Hematopoietic multipotent progenitor cell treated with erythropoietin and hydrocortisone succinate and interleukin-3 and kit ligand, for 17 days (in vitro differentiated cells): ENCODE results near the gene MX2.
"Not testable (repeated sequence)": the region's sequence is repeated elsewhere in the genome, so short reads cannot be mapped to it uniquely, and the experiment has no call there.

Experiments
- DNase-seq: peaks from one replicate; pipeline ENCODE4 v3.0.0-alpha.2; 2015; ENCODE audit warnings: low spot score

MX2 gene

DNA sequence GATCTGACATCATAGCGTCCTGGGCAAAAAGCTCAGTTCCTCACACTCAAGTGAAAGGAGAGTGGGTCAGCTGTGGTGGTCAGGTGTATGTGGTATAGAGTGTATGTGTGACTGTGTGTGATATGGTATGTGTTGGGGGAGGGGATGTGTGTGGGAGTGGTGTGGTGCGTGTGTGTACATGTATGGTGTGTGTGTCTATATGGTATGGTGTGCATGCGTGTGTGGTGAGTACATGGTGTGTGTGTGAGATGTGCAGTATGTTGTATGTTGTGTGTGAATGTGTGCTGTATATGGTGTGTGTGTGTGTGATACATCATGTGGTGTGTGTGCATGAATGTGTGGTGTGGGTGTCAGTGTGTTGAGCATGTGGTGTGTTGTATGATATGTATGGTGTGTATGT lies 24.3 kb upstream of the MX2 start:
- no peak for DNase-seq

DNA sequence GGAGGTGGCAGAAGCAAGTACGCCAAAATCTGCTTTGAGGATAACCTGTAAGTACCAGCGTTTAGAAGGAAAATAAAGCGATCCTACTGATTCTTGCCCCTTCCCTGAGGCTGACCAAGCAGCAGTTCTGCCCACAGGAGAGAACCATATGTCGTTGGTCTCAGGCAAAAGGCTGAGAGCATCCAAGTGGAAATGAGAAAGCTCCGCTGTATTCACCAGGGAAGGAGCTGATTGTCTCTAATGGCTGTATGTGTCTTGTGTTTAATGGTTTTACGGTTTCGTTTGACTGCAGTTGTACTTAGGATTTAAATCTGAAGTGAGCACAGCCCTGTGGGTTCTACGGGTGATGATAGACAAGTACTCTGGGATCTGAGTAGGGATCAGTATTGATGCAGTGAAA lies 23.4 kb upstream of the MX2 start:
- DNase-seq = no peak

DNA sequence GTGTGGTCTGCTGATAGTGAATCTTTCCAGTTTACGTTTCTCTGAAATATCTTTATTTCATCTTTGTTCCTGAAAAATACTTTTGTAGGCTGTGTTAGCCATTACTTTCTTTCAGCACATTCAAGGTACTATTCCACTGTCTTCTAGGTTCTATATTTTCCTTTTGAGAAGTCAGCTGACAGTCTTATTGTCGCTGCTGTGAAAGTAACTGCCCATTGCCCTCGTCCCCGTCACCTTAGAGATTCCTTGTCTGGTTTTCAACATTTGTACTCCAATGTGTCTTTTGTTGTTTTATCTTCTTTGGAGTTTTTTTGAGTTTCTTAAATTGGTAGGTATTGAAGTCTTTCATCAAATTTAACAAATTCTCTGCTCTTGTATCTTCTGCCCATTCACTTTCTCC lies 19.8 kb upstream of the MX2 start:
- DNase-seq = no peak

GRCh38 chr21:41344146-41344545 lies 17.7 kb upstream of the MX2 start:
- DNase-seq = no peak

- no peak for DNase-seq
Observed at GRCh38 chr21:41345356-41345755, 16.5 kb upstream of the MX2 start.

GRCh38 chr21:41345934-41346685 lies 15.7 kb upstream of the MX2 start:
- no peak for DNase-seq

DNA sequence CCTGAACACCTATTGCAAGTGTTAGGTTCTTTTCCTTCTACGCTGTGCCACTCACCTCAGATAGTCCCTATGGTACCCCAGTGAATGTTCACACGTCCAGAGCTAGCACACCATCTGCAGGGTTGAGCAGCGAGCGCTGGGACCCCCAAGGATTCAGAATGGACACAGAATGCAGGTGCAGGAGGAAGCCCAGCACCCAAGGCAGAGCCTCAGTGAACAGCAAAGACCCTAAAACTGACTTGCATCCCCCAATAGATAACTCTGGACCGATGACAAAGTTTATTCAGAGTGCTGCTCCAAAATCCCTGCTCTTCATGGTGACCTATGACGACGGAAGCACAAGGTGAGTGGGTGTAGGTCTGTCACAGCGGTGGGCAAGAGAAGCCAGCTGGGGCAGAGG lies 15.1 kb upstream of the MX2 start:
- no peak for DNase-seq

DNA sequence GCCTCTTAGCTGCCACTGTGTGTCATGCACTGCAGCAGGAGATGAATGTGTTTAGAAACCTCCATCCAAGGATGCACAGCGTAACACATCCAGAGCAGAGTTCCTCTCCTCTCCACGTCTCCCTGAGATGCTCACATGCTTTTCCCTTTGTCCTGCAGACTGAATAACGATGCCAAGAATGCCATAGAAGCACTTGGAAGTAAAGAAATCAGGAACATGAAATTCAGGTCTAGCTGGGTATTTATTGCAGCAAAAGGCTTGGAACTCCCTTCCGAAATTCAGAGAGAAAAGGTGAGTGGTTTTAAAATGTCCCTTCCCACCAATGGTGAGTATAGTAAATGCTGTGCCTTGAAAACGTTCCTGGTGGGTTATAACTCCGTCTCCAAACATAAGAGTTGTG lies 13.4 kb upstream of the MX2 start:
- no peak for DNase-seq

DNA sequence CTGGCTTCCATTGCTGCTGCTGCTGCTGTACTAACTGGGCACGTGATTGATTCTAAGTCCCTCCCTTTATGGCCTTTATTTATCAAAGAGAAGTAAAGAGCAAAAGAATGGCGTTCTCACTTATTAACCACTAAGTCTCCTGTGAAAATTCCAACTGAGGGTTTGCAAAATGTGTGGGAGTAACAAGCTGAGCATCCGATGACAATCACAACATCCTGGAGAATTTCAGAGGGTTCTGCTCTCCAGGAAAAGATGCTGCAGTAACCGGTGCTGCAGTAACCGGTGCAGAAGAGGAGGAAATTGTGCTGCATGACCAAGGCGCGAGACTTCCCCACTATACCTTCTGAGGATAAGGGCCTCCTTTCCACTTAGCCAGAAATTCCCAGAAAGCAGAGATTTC lies 12.7 kb upstream of the MX2 start:
- DNase-seq = no peak

GRCh38 chr21:41349619-41350390 lies 12.0 kb upstream of the MX2 start:
- no peak for DNase-seq

DNA sequence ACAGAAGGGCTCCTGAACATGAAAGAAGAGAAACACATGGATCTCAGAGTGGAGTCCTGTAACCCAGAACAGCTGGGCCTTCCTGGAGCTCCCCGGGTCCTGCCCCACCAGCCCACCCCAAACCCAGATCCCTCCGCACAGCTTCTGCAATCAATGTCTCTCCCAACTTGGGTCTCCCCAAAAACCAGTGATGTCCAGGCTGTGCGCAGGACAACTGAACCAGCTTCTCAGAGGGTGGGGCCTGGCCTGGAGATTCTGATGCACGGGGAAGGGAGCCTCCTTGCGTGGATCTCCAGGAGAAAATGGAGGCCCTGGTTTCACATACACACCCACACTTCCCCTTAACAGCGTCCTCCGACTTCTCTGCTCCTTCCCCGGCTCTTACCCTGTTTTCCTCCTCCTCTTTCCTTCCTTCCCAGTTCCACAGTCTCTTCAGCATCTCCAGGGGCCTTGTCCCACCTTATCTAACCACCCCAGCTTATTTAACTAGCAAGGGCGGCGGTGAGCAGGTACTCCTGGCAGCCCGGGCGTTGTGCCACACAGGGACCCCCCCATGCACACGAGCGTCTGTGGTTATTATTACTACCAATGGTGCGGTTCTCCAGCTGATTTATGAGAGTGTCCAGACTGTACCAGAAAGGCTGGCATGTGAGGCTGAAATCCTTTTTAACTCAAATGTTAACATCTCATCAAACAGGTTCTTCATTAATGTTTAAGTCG lies 11.2 kb upstream of the MX2 start:
- DNase-seq = no peak

GRCh38 chr21:41357546-41357945 lies 4.3 kb upstream of the MX2 start:
- no peak for DNase-seq

GRCh38 chr21:41358193-41359166 lies 3.3 kb upstream of the MX2 start:
- DNase-seq = no peak

- DNase-seq = no peak
Observed at GRCh38 chr21:41359286-41359685, 2.5 kb upstream of the MX2 start.

DNA sequence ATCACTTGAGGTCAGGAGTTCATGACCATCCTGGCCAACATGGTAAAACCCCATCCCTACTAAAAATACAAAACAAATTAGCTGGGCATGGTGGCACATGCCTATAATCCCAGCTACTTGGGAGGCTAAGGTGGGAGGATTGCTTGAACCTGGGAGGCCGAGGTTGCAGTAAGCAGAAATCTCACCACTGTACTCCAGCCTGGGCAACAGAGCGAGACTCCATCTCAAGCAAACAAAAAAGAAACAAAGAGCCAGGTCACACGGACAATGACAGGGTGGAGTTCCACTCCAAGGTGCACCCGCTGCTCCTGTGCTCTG lies 2.1 kb upstream of the MX2 start:
- not testable (repeated sequence) for DNase-seq

GRCh38 chr21:41360072-41360821 lies 1.6 kb upstream of the MX2 start:
- DNase-seq = no peak

- no peak for DNase-seq
Observed at GRCh38 chr21:41361053-41361785, 608 bp upstream of the MX2 start.

DNA sequence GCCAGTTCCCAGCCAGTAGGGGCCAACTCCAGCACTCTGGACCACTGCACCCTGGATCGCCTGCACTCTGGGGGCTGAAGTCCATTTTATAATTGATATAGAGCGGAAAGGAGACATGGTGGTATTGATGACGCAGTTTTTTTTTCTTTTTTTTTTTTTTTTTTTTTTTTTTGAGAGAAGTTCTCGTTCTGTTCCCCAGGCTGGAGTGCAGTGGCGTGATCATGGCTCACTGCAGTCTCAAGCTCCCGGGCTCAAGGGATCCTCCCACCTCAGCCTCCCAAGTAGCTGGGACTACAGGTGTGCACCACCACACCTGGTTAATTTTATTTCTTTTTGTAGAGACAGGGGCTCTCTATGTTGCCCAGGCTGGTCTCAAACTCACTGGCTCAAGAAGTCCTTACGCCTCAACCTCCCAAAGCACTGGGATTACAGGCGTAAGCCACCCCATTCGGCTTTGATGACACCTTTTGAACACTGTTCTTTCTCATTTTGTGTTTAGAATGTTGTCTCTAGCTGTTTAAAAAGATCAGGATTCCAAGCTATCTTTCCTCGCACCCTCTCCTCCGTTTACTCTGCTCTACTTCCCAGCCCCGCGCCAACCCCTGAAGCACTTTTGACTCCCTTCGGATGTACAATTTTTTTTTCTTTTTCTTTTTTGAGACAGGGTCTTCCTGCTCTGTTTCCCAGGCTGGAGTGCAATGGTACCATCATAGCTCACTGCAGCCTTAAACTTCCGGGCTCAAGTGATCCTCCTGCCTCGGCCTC lies 960 bp downstream of the MX2 start:
- DNase-seq = no peak

DNA sequence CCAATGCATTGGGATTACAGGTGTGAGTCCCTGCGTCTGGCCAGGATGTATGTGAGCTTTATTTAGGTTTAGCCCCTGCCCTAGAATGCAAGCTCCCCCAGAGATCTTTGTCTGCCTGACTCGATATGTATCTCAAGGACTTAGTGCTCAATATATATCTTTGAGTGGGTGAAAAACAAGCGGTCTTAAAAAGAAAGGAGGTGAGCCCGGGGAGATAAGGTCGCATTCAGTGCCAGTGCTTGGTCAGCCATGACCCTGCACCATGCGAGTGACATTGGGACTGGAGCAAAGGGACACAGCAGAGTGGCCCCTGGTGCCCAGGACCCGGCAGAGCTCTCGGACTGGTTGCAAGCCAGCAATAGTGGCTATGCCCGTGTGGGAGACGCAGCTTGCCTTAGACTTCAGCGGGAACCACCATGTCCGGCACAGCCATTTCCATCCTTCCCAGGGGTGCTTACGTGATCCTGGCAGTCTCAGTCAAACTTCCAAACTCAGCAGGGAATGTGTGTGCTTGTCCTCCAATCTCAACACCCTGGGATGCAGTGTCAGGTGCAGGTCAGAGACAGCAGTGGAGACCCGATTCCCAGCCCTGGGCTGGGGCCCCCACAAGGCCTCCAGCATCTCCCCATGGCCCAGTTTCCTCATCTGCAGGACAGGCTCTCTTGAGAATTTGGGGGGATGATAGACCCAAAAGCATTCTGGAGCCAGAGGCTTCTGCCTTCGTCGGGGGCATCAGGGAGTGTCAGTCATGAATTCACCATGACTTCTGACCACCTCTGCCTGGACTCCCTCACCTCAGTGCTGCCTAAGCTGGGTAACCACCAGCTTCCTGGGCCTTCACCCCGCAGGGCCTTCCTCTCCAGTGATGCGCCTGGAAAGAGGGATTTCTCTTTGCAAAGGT lies 1.8 kb downstream of the MX2 start:
- DNase-seq = no peak
